NCI-H345 treated with DMSO at 0.1 percent for 48 hours (cell line): ENCODE measurements around the gene SIK2.

Experiments used
- DNase-seq: peaks from one replicate; lab custom pipeline; 2025; ENCODE audit not compliant: unreplicated experiment; lab: John Stamatoyannopoulos, UW

The SIK2 gene

DNA sequence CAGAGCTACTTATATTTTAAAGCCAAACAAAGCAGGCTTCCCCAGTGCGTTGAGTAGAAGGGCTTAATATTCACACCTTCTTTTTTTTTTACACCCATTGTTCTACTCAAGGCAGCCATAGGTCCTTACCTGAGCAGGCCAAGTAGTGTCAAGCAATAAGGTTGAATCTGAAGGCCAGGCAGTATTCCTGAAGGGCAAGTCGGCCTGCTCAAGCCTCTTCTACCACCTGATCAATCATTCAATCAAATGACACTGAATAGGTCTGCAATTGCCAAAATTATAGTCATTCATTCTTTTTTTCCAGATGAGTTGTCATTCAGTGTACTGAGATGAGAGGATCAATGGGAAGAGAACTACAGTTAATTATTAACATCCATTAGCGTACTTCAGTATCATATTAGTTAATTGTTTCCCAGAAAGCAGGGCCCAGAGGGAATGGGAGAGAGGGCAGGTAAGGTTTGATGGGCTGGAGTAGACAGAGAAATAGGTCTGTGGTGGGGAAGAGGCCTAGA, 175.9 kb downstream of the SIK2 start:
- DNase-seq = no peak

DNA sequence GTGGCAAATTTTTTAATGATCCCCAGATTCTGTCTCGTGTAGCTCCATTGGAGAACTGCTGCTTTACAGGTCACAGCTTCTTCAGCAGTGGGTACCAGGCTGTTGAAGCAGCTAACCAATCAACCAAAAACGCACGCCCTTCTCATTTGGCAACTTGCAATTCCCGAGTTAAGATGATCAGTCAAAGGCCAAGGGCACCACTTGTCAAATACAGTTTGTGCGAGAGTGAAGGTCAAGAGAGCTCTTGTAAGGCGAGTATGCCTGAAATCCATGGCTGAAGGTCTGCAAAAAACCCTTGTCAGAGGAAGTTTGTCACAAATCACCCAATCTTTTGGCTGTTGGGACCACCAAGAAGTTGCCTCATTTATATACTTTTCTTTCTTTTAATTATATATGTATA, 176.9 kb downstream of the SIK2 start:
- no peak for DNase-seq
